ENCODE measurements around the gene CADM1.

Gene CADM1

GRCh38 chr11:115450519-115450918, 53.7 kb downstream of the CADM1 start:
- Mint-ChIP-seq H3K4me3 (no peak overlapping the region), H3K4me1 (no peaks in the 10 kb centered on the region), H3K27me3 (peaks cover 8% of the 10 kb centered on the region), H3K27ac (no peak overlapping the region), H3K9me3 (peaks cover 13 to 27% of the 10 kb centered on the region in 2 donors)
- no peak for DNase-seq
- ATAC-seq = no peak

DNA sequence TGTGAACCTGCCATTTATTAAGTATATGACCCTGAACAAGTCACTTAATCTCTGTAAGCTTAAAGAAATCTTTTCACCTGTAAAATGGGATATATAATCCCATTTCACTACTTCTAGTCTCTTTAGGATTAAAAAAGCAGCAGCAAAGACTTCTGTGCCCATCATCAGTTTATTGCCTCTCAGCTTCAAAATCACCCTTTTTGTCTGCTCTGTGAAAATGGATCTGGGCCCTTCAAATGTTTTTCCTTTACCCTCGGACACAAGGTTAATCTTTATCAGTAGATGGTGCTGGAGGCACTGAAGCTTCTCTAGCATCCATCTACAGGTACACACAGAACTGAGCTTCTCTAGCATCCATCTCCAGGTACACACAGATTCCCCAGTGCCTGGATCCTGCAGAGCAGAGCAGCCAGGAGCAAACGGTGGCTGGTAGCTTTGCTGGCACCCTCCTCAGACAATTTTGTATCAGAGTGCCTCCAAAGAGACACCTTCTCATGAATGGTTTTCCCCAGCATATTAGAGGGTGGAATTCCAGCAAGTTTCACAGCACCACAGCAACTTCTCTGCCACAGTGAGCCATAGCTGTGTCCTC, 56.8 kb downstream of the CADM1 start:
- H3K27ac Mint-ChIP-seq = no peak overlapping the region
- ATAC-seq (no peak), DNase-seq (no peak)
- peaks cover 19 to 30% of the 10 kb centered on the region in 2 donors for H3K9me3 Mint-ChIP-seq
- peaks cover 8% of the 10 kb centered on the region for H3K27me3 Mint-ChIP-seq
- H3K4me1 Mint-ChIP-seq = no peaks in the 10 kb centered on the region
- H3K4me3 Mint-ChIP-seq = no peak overlapping the region

GRCh38 chr11:115446214-115446613, 58.0 kb downstream of the CADM1 start:
- peaks cover 19 to 30% of the 10 kb centered on the region in 2 donors for H3K9me3 Mint-ChIP-seq
- no peaks in the 10 kb centered on the region for H3K4me1 Mint-ChIP-seq
- no peak overlapping the region for H3K27ac Mint-ChIP-seq
- ATAC-seq (no peak), DNase-seq (no peak)
- H3K4me3 Mint-ChIP-seq = no peak overlapping the region
- H3K27me3 Mint-ChIP-seq = peaks cover under 1% of the 10 kb centered on the region

DNA sequence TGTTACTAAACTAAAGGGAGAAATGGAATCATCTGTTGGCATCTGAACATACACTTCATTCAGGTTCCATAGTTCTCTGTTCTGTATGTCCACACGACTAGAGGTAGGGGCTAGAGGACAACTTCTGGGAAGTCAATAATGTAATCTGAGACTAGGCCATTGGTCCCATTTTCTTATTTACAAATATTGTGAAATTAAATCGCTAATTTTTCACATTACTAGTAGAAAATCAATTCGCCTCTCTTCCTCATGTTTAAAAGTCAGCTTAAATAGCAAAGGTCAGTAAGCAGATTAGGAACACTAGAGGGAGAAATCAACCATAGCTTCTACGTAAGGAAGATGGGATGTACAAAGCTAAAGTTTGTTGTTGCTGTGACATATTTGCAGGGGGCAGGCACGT, 59.7 kb downstream of the CADM1 start:
- Mint-ChIP-seq H3K9me3 (peaks cover 15 to 23% of the 10 kb centered on the region in 2 donors), H3K4me1 (no peaks in the 10 kb centered on the region), H3K4me3 (no peak overlapping the region), H3K27ac (no peak overlapping the region), H3K27me3 (no peaks in the 10 kb centered on the region)
- DNase-seq (no peak), ATAC-seq (no peak)

GRCh38 chr11:115439969-115440540, 64.2 kb downstream of the CADM1 start:
- peaks cover 0 to 6% of the 10 kb centered on the region in 2 donors for H3K9me3 Mint-ChIP-seq
- DNase-seq (no peak), ATAC-seq (no peak)
- no peak overlapping the region for H3K27ac Mint-ChIP-seq
- H3K4me3 Mint-ChIP-seq = no peak overlapping the region
- no peaks in the 10 kb centered on the region for H3K27me3 Mint-ChIP-seq
- H3K4me1 Mint-ChIP-seq = no peaks in the 10 kb centered on the region

GRCh38 chr11:115439385-115439784, 64.8 kb downstream of the CADM1 start:
- Mint-ChIP-seq H3K9me3 (no peaks in the 10 kb centered on the region), H3K4me3 (no peak overlapping the region), H3K27me3 (no peaks in the 10 kb centered on the region), H3K4me1 (no peaks in the 10 kb centered on the region), H3K27ac (no peak overlapping the region)
- DNase-seq (no peak), ATAC-seq (no peak)

DNA sequence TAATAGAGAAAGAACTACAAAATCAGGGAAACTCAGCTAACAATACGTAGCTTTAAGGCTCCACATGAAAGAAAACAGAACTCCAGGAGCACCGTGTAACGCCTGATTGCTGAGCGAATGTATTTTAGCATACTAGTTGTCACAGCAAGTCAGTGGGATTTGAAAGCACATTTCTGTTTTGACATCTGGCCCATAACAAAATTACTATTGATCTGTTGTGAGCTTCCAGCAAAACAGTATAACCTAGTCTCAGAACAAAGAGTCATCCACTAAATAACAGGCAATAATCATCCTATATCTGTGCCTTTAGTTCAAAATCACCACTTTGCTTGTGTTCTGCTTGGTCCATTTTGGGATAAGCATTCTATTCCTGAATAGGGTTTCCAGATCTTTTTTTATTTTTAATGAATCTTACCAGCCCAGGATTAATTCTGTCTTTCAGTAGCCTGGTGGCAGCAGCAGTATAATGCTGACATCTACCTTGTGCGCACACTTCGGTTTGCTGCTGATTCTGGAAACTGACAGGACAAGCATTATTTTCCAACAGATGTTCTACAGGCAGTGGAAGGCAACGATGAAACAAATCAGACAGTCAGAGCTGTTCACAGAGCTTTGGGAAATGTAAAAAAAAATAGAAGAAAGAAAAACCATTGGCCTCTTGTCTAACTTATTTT, 66.2 kb downstream of the CADM1 start:
- Mint-ChIP-seq H3K4me3 (no peak overlapping the region), H3K9me3 (no peaks in the 10 kb centered on the region), H3K27ac (no peak overlapping the region), H3K27me3 (no peaks in the 10 kb centered on the region), H3K4me1 (no peaks in the 10 kb centered on the region)
- DNase-seq (no peak), ATAC-seq (no peak)

DNA sequence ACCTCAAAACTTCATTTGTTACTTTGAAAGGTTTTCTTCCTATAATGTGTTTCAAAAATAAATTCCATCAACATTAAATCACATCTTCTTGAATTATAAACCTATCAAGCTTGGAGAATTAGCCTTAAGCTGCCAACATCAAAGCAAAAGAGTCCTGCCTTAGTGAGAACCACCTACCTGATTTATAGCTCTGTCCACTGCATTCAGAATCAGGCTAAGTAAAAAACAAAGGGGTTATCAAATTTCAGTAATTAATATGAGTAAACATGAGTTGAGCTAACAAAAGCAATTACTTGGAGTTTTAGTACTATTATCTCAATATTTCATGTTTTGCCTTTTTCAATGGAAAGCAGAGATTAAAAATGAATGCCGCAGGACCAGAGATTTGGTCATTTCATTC, 73.9 kb downstream of the CADM1 start:
- Mint-ChIP-seq H3K4me3 (no peak overlapping the region), H3K27me3 (no peaks in the 10 kb centered on the region), H3K27ac (no peak overlapping the region), H3K4me1 (no peaks in the 10 kb centered on the region), H3K9me3 (peaks cover 0 to 8% of the 10 kb centered on the region in 2 donors)
- DNase-seq (no peak), ATAC-seq (no peak)

DNA sequence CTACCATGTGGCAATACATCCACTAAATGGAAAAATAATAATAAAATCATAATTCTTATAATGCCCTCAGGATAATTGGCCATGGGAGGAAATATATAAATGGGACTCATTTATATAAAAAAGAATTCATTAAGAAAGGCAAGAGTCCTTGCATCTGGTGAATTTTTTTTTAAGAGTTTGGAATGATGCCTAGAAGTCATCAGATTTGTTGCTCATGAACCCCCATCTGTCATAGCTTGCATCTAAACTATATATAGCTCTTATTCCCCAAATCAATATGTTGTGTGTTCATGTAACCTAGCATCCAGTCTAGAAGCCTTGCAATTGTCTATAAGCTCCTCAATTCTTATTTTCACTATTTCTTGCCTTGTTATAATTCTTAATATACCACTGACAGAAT, 75.9 kb downstream of the CADM1 start:
- Mint-ChIP-seq H3K9me3 (peaks cover 0 to 8% of the 10 kb centered on the region in 2 donors), H3K27me3 (no peaks in the 10 kb centered on the region), H3K4me3 (no peak overlapping the region), H3K27ac (no peak overlapping the region), H3K4me1 (no peaks in the 10 kb centered on the region)
- ATAC-seq (no peak), DNase-seq (no peak)

DNA sequence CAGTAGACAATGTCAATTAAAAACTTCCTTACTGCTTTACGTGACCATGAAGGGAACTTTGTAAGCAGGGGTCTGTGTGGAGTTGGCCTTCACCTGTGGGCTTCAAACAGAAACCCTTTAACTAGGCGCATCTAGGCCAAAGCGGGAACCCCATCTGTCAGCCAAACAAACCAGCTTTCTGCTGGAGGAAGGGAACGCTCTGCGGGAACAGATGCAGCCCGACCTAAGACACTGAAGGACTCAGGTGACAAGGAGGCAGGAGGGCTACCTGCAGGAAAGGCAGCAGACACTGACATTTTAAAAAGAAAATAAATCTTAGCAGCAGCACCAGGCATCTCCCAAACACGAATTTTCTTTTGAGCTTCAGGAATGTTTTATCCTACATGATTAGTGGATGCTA, 78.4 kb downstream of the CADM1 start:
- DNase-seq (no peak), ATAC-seq (no peak)
- Mint-ChIP-seq H3K9me3 (no peaks in the 10 kb centered on the region), H3K27ac (no peak overlapping the region), H3K4me1 (no peaks in the 10 kb centered on the region), H3K27me3 (no peaks in the 10 kb centered on the region), H3K4me3 (no peak overlapping the region)

- no peaks in the 10 kb centered on the region for H3K27me3 Mint-ChIP-seq
- no peak for ATAC-seq
- H3K4me1 Mint-ChIP-seq = no peaks in the 10 kb centered on the region
- H3K27ac Mint-ChIP-seq = no peak overlapping the region
- DNase-seq = no peak
- no peak overlapping the region for H3K4me3 Mint-ChIP-seq
- no peaks in the 10 kb centered on the region for H3K9me3 Mint-ChIP-seq
Measured at GRCh38 chr11:115425250-115425649, 79.0 kb downstream of the CADM1 start.

DNA sequence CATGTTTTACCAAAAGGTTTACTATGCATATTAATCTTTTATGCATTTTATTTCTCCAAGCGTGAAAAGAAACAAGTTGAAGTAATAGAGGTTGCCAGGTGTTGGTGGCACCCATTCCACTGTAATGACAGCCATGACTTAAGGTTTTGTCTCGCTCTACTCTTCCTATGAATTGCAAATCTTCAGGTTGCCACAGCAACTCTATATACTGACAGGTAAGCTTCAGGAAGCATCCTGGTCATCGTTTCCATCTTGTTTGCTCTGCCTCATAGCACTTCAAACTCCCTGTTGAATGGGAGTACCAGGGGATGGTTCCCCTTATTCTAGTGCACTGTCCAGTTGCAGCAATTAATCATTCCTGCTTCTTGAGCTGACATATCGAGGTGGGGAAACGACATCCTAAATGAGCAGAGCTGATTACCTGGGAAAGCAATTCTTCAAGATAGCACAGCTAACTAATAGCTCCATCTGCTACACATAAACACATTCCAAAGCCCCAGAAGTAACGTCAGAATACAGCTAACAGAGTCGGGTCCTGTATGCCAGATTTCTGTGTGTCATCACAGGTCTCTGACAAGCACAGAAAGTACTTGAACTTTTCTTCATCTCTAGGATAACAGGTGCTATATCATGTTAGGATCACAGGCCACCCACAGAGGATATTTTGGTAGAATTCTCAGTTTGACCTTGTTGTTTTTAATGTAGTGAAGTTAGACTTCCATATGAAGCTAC, 80.3 kb downstream of the CADM1 start:
- Mint-ChIP-seq H3K27me3 (no peaks in the 10 kb centered on the region), H3K4me1 (no peaks in the 10 kb centered on the region), H3K9me3 (no peaks in the 10 kb centered on the region), H3K4me3 (no peak overlapping the region), H3K27ac (no peak overlapping the region)
- no peak for DNase-seq
- no peak for ATAC-seq

GRCh38 chr11:115421992-115422689, 82.1 kb downstream of the CADM1 start:
- no peaks in the 10 kb centered on the region for H3K27me3 Mint-ChIP-seq
- H3K9me3 Mint-ChIP-seq = no peaks in the 10 kb centered on the region
- H3K4me1 Mint-ChIP-seq = no peaks in the 10 kb centered on the region
- no peak for DNase-seq
- H3K4me3 Mint-ChIP-seq = no peak overlapping the region
- ATAC-seq = no peak
- no peak overlapping the region for H3K27ac Mint-ChIP-seq

- Mint-ChIP-seq H3K27me3 (no peaks in the 10 kb centered on the region), H3K9me3 (no peaks in the 10 kb centered on the region), H3K27ac (no peak overlapping the region), H3K4me3 (no peak overlapping the region), H3K4me1 (no peaks in the 10 kb centered on the region)
- no peak for ATAC-seq
- no peak for DNase-seq
Measured at GRCh38 chr11:115421352-115421991, 82.7 kb downstream of the CADM1 start.

GRCh38 chr11:115420505-115420904, 83.7 kb downstream of the CADM1 start:
- no peak overlapping the region for H3K27ac Mint-ChIP-seq
- H3K4me3 Mint-ChIP-seq = no peak overlapping the region
- no peaks in the 10 kb centered on the region for H3K4me1 Mint-ChIP-seq
- H3K9me3 Mint-ChIP-seq = no peaks in the 10 kb centered on the region
- DNase-seq (no peak), ATAC-seq (no peak)
- H3K27me3 Mint-ChIP-seq = no peaks in the 10 kb centered on the region

Data from stimulated activated naive CD8-positive, alpha-beta T cell treated with anti-CD3 and anti-CD28 coated beads, Interleukin-15, amount 100 ng/mL, for 72 hours (primary cell).